IMR-90 (cell line): Measurements from ENCODE around the gene TSKU. TPM values are rescaled to one million over a fixed set of nuclear protein-coding genes. Genes with fewer than 3 reads are reported as not detected.
"Not testable (repeated sequence)": the region's sequence is repeated elsewhere in the genome, so short reads cannot be mapped to it uniquely, and the experiment has no call there.

Experiments
- ATAC-seq: fragments of 200-7000 bp; cut with Tn5 transposase; 2 replicates; pipeline ENCODE4 v1.9.1; 2020; ENCODE audit warnings: low read depth, mild to moderate bottlenecking, moderate library complexity
- BruUV-seq: library from RNA; stranded (reverse); fragments of 400-500 nt; replicated peaks from 2 replicates; lab custom pipeline; 2021; lab: Mats Ljungman, UMichigan
- CTCF ChIA-PET: fragments of 300-600 bp; formaldehyde crosslinking; extraction: SDS; loops from one replicate; lab custom pipeline; 2021; ENCODE audit warnings: antibody characterized with exemption; lab: Yijun Ruan, JAX
- POLR2A ChIA-PET: fragments of 300-600 bp; sonication (Branson Sonifier 250); formaldehyde crosslinking; loops from one replicate; lab custom pipeline; 2022; ENCODE audit warnings: antibody characterized with exemption; ENCODE audit not compliant: unreplicated experiment; lab: Charles Lee
- DNase-seq: peaks from one replicate; pipeline ENCODE4 v3.0.0; 2013
- H2AFZ ChIP-seq: replicated peaks from 2 replicates; pipeline ENCODE3; 2013; ENCODE audit warnings: low read length, mild to moderate bottlenecking; ENCODE audit not compliant: poor library complexity
- H2AK5ac ChIP-seq: 2 replicates; pipeline ENCODE4 v1.6.1; 2013; ENCODE audit warnings: low read depth, low read length, inconsistent platforms
- H2AK9ac ChIP-seq: replicated peaks from 2 replicates; pipeline ENCODE3; 2013; ENCODE audit warnings: mild to moderate bottlenecking, low read depth, low read length, moderate library complexity; ENCODE audit not compliant: poor library complexity
- H2BK120ac ChIP-seq: 2 replicates; pipeline ENCODE4 v1.6.1; 2013; ENCODE audit warnings: low read depth, low read length, inconsistent platforms
- H2BK15ac ChIP-seq: 3 replicates; pipeline ENCODE4 v1.6.1; 2013; ENCODE audit warnings: low read depth, low read length, inconsistent platforms
- H2BK20ac ChIP-seq: 2 replicates; pipeline ENCODE4 v1.6.1; 2013; ENCODE audit warnings: low read depth, mild to moderate bottlenecking, inconsistent platforms, low read length, moderate library complexity
- H2BK5ac ChIP-seq: 2 replicates; pipeline ENCODE4 v1.6.1; 2013; ENCODE audit warnings: mild to moderate bottlenecking, low read depth, low read length, inconsistent platforms; ENCODE audit not compliant: poor library complexity, severe bottlenecking
- H3K14ac ChIP-seq: replicated peaks from 2 replicates; pipeline ENCODE4 v1.6.1; 2013; ENCODE audit warnings: low read depth, low read length, inconsistent platforms
- H3K18ac ChIP-seq: 2 replicates; pipeline ENCODE4 v1.6.1; 2013; ENCODE audit warnings: low read depth, low read length, control low read depth
- H3K23ac ChIP-seq: 2 replicates; pipeline ENCODE4 v1.6.1; 2013; ENCODE audit warnings: low read depth, low read length, inconsistent platforms
- H3K27ac ChIP-seq: 2 replicates; pipeline ENCODE4 v1.5.1; 2013; ENCODE audit warnings: mild to moderate bottlenecking, control low read depth, low read length; ENCODE audit not compliant: insufficient read depth
- H3K27me3 ChIP-seq: 2 replicates; pipeline ENCODE4 v1.6.1; 2013; ENCODE audit warnings: low read length; ENCODE audit not compliant: control insufficient read depth, insufficient read depth
- H3K36me3 ChIP-seq: 2 replicates; pipeline ENCODE4 v1.6.1; 2013; ENCODE audit warnings: low read length, mixed read lengths; ENCODE audit not compliant: control insufficient read depth, insufficient read depth
- H3K4ac ChIP-seq: 2 replicates; pipeline ENCODE4 v1.6.1; 2013; ENCODE audit warnings: low read depth, low read length, inconsistent platforms
- H3K4me1 ChIP-seq: 2 replicates; pipeline ENCODE4 v1.6.1; 2013; ENCODE audit warnings: low read length, mixed read lengths; ENCODE audit not compliant: control insufficient read depth, insufficient read depth
- H3K4me2 ChIP-seq: 2 replicates; pipeline ENCODE4 v1.6.1; 2013; ENCODE audit warnings: low read depth, mild to moderate bottlenecking, control low read depth, low read length, moderate library complexity
- H3K4me3 ChIP-seq: 2 replicates; pipeline ENCODE4 v1.5.1; 2013; ENCODE audit warnings: low read depth, mild to moderate bottlenecking, control low read depth, low read length, moderate library complexity; ENCODE audit not compliant: insufficient read depth
- H3K56ac ChIP-seq: 2 replicates; pipeline ENCODE4 v1.6.1; 2013; ENCODE audit warnings: low read length, inconsistent platforms; ENCODE audit not compliant: insufficient read depth; ENCODE audit errors: extremely low read depth
- H3K79me1 ChIP-seq, 2 experiments: 2 replicates each; pipeline ENCODE4 v1.6.1; 2013; ENCODE audit warnings: low read length in 2 of 2, inconsistent platforms in 1 of 2, low read depth in 1 of 2
- H3K9ac ChIP-seq: 2 replicates; pipeline ENCODE4 v1.6.1; 2013; ENCODE audit warnings: low read depth, low read length, control low read depth
- H3K9me1 ChIP-seq: 2 replicates; pipeline ENCODE4 v1.6.1; 2013; ENCODE audit warnings: low read length, inconsistent platforms; ENCODE audit not compliant: insufficient read depth
- H3K9me3 ChIP-seq: 2 replicates; pipeline ENCODE4 v1.6.1; 2013; ENCODE audit warnings: low read length; ENCODE audit not compliant: control insufficient read depth, insufficient read depth
- H4K20me1 ChIP-seq: 2 replicates; pipeline ENCODE4 v1.6.1; 2013; ENCODE audit warnings: low read length, inconsistent platforms; ENCODE audit not compliant: insufficient read depth
- H4K5ac ChIP-seq: 2 replicates; pipeline ENCODE4 v1.6.1; 2013; ENCODE audit warnings: mild to moderate bottlenecking, low read depth, low read length, control low read depth
- H4K8ac ChIP-seq, 2 experiments: 2 replicates each; pipeline ENCODE4 v1.6.1; 2013; ENCODE audit warnings: low read depth in 2 of 2, low read length in 2 of 2, control low read depth in 1 of 2, inconsistent platforms in 1 of 2
- H4K91ac ChIP-seq: 2 replicates; pipeline ENCODE4 v1.6.1; 2013; ENCODE audit warnings: low read depth, low read length, inconsistent platforms; ENCODE audit not compliant: insufficient read depth
- BHLHE40 ChIP-seq: fragments of 150-350 bp; IDR thresholded peaks from 2 replicates; pipeline ENCODE4 v1.6.1; 2016; ENCODE audit warnings: mild to moderate bottlenecking, low read depth, low read length
- FOS ChIP-seq: fragments of 150-350 bp; IDR thresholded peaks from 2 replicates; pipeline ENCODE4 v1.6.1; 2016; ENCODE audit warnings: low read depth, low read length
- WGBS, 2 experiments: methylation state at CpG; one replicate each; pipeline versions ENCODE4 v1.1.5 to v1.1.7; 2013; ENCODE audit warnings: missing lambda C conversion rate in 2 of 2; ENCODE audit not compliant: insufficient read length in 1 of 2; ENCODE audit errors: extremely low coverage in 2 of 2; 5-methylcytosine and 5-hydroxymethylcytosine counted together
- dilution Hi-C: fragments of 300-500 bp; cut with HindIII; formaldehyde crosslinking; loops from one replicate; pipeline ENCODE4 v1.14.3; 2018; ENCODE audit warnings: low sequenced_read_pairs; ENCODE audit not compliant: unreplicated experiment
- in situ Hi-C: fragments of 300-500 bp; cut with MboI; formaldehyde crosslinking; loops from 3 replicates; pipeline ENCODE4 v1.14.3; 2019; ENCODE audit warnings: low sequenced_read_pairs, inconsistent platforms, mixed read lengths
- intact Hi-C: fragments of 100-400 bp; cut with micrococcal nuclease; formaldehyde crosslinking; loops from 2 replicates; pipeline ENCODE4 v1.10.0; 2022
- polyA plus RNA-seq, 3 experiments: library from polyadenylated mRNA; depleted of rRNA; stranded (reverse); fragments of >200 nt; gene quantifications; 2 replicates each; pipeline ENCODE4 v1.2.3, GENCODE V29; 2012; ENCODE audit warnings: low replicate concordance in 1 of 3
- total RNA-seq: library from RNA; depleted of rRNA; stranded (reverse); fragments of >200 nt; gene quantifications from 2 replicates; pipeline ENCODE4 v1.2.3, GENCODE V29; 2012

The TSKU gene
- total and polyA plus RNA-seq, 2 of the 4 experiments (the other 2 are of a cell fraction) = 6.8 to 26.6 TPM

DNA sequence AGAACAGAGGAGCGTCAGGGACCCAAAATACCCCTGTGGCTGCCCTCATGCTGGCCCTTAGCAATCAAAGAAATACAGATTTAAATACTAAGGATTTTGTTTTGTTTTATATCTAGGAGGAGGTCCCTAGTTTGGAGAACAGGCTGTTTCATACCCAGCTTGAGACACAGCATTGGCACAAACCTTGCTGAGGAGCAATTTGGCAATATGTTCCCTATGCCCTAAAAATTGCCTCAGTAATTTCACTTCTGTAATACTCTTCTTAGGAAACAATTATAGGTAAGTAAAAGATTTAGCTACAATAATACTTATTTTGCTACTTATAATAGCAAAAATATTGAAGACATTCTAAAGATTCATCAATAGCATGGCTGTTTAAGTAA, 37.0 kb downstream of the TSKU start:
- H3K4me1 ChIP-seq = peaks cover 3% of the 10 kb centered on the region
- no peak overlapping the region for H4K91ac ChIP-seq
- no peak for DNase-seq
- H2AK9ac ChIP-seq = no peak overlapping the region
- no peak overlapping the region for H3K4me3 ChIP-seq
- POLR2A ChIA-PET = no interaction called here
- no peak overlapping the region for H3K9ac ChIP-seq
- no peak overlapping the region for H3K14ac ChIP-seq
- peaks cover 5% of the 10 kb centered on the region for H3K9me1 ChIP-seq
- intact Hi-C loops (no loop called here), dilution Hi-C loops (no loop called here), in situ Hi-C loops (no loop called here)
- no CpG with 5 or more reads among the region's 1 CpG for WGBS, 2 experiments
- no peak overlapping the region for H3K18ac ChIP-seq
- H4K5ac ChIP-seq = no peak overlapping the region
- no peak for ATAC-seq
- H3K4ac ChIP-seq = no peak overlapping the region
- TF ChIP-seq BHLHE40 (no peak), FOS (no peak)
- H2BK120ac ChIP-seq = no peak overlapping the region
- H4K20me1 ChIP-seq = no peaks in the 10 kb centered on the region
- H2AFZ ChIP-seq = no peak overlapping the region
- no peak overlapping the region for H2BK15ac ChIP-seq
- no TSS peak for BruUV-seq
- no peak overlapping the region for H3K56ac ChIP-seq
- no peak overlapping the region for H3K23ac ChIP-seq
- H2BK5ac ChIP-seq = no peak overlapping the region
- H2AK5ac ChIP-seq = no peak overlapping the region
- H3K27ac ChIP-seq = no peak overlapping the region
- no peak overlapping the region for H4K8ac ChIP-seq
- H3K9me3 ChIP-seq = peaks cover 11% of the 10 kb centered on the region
- H3K27me3 ChIP-seq = peaks cover 7% of the 10 kb centered on the region
- H2BK20ac ChIP-seq = no peak overlapping the region
- CTCF ChIA-PET = interaction anchor here (1.6 kb wide), 1 partner anchor 100 kb away, joined by 3 read pairs; no protein-coding TSS in a partner anchor
- H3K79me1 ChIP-seq = no peaks in the 10 kb centered on the region
- no peaks in the 10 kb centered on the region for H3K36me3 ChIP-seq
- no peak overlapping the region for H3K4me2 ChIP-seq

DNA sequence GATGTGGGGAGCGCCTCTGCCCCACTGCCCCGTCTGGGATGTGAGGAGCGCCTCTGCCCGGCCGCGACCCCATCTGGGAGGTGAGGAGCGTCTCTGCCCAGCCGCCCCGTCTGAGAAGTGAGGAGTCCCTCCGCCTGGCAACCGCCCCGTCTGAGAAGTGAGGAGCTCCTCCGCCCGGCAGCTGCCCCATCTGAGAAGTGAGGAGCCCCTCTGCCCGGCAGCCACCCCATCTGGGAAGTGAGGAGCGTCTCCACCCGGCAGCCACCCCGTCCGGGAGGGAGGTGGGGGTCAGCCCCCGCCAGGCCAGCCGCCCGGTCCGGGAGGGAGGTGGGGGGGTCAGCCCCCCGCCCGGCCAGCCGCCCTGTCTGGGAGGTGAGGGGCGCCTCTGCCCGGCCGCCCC, 38.2 kb downstream of the TSKU start:
- H3K4me1 ChIP-seq, H3K18ac ChIP-seq, POLR2A ChIA-PET, H2AK9ac ChIP-seq, H2BK15ac ChIP-seq, intact Hi-C loops, dilution Hi-C loops, H4K91ac ChIP-seq, H3K23ac ChIP-seq, H3K79me1 ChIP-seq, DNase-seq, H2BK5ac ChIP-seq, H3K56ac ChIP-seq, H2BK120ac ChIP-seq, H3K36me3 ChIP-seq, H3K14ac ChIP-seq, H2BK20ac ChIP-seq, H4K5ac ChIP-seq, H3K27me3 ChIP-seq, in situ Hi-C loops, H3K4me3 ChIP-seq, H3K9ac ChIP-seq, H3K9me1 ChIP-seq, H3K9me3 ChIP-seq, ATAC-seq, H2AFZ ChIP-seq, H3K4ac ChIP-seq, H3K27ac ChIP-seq, H4K8ac ChIP-seq, H2AK5ac ChIP-seq, H3K4me2 ChIP-seq, H4K20me1 ChIP-seq, BruUV-seq: not testable (repeated sequence)
- CTCF ChIA-PET = interaction anchor here (0.6 kb wide), 1 partner anchor 109 kb away, joined by 3 read pairs; no protein-coding TSS in a partner anchor
- no CpG with 5 or more reads among the region's 29 CpGs for WGBS, 2 experiments
